GM18511 (cell line): ENCODE results near the gene UTP14C.
"Not testable (repeated sequence)": the region's sequence is repeated elsewhere in the genome, so short reads cannot be mapped to it uniquely, and the experiment has no call there.

Experiments
- ATAC-seq: cut with Tn5 transposase; IDR thresholded peaks from one replicate; pipeline ENCODE4 v1.9.1; 2021; ENCODE audit warnings: mild to moderate bottlenecking, moderate library complexity; ENCODE audit not compliant: unreplicated experiment

The UTP14C gene

DNA sequence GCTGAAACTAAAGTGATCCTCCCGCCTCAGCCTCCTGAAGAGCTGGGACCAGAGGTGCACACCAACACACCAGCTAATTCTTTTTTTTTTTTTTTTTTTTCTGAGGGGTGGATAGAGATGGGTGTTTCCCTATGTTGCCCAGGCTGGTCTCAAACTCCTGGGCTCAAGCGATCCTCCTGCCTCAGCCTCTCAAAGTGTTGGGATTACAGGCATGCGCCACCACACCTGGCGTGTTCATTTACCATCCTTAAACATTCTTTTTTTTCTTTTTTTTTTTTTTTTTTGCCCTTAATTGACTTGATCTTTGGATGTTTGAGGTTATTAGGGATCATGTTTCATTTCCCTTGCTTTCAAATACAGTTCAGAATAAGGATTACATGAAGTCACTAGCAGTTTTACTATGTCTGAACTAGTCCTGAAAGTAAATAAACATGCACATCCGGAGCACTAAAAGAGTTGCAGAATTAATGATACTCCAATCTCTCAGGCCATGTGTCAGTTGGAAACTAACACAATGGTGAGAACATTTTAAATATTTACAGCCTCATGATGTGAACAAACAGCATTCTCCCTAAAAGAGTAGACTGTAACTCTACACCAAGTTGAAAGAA is 10.2 kb downstream of the UTP14C start:
- ATAC-seq = no peak

DNA sequence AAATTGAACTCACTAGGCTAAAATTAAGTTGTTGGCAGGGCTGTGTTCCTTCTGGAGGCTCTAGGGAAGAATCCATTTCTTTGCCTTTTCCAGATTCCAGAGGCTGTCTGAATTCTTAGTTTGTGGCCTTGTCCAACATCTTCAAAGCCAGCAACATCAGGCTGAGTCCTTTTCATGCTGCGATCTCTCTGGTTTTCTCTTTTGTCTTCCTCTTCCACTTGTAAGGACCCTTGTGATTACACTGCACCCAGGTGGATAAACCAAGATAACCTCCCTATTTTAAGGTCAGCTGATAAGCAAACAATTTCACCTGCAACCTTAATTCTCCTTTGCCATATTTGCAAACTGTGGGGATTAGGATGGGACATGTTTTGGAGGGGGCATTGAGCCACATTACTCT is 11.5 kb downstream of the UTP14C start:
- ATAC-seq = no peak

DNA sequence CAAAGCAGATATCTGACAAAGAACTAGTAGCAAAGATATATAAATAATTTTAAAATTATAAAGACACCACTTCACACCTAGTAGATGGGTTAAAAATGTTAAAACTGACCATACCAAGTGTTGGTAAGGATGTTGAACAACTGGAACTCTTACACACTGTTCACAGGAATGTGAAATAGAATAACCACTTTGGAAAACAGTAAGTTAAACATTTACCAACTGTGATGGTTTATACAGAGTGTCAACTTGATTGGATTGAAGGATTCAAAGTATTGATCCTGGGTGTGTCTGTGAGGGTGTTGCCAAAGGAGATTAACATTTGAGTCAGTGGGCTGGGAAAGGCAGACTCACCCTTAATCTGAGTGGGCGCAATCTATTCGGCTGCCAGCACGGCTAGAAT is 19.2 kb downstream of the UTP14C start:
- ATAC-seq = no peak

DNA sequence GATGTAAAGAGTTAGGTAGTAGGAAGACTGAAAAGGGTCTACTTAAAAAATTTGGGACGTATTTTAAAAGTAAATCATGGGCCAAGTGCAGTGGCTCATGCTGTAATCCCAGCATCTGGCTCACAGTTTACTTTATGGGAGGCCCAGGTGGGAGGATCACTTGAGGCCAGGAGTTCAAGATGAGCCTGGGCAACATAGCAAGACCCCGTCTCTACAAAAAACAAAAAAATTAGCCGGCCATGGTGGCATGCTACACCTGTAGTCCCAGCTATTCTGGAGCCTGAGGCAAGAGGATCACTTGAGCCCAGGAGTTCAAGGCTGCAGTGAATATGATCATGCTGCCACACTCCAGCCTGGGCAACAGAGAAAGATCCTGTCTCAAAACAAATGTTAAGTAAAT is 23.0 kb downstream of the UTP14C start:
- ATAC-seq = no peak

DNA sequence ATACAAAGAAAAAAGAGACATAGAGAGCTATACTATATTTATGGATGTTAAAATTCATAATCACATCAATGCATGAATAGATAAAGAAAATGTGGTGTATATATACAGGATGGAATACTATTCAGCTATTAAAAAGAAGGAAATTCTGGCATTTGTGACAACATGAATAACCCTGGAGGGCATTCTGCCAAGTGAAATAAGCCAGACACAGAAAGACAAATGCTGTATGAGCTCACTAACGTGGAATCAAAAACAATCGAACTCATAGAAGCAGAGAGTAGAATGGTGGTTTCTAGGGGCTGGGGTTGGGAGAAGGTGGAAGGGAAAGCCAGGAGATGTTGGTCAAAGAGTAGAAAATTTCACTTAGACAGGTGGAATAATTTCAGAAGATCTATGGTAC is 24.0 kb downstream of the UTP14C start:
- ATAC-seq = no peak

DNA sequence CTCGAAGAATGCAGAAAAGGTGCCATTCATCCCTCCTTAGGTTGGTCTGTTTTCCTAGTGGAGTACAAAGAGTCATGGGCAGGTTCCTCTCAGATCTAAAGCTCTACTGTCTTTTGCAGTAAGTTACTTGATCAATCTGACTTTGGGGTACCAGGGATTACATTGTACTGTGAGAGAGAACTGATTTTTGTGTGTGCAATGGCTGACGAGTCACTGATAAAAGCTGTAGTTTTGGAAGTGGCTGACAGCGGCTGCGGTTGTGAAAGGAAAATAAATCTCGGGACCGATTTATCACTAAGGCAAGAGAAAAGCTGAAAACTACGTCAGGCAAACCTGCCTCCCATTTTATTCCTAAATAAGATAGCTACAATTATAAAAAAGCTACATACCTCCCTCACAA is 26.9 kb downstream of the UTP14C start:
- ATAC-seq = no peak

DNA sequence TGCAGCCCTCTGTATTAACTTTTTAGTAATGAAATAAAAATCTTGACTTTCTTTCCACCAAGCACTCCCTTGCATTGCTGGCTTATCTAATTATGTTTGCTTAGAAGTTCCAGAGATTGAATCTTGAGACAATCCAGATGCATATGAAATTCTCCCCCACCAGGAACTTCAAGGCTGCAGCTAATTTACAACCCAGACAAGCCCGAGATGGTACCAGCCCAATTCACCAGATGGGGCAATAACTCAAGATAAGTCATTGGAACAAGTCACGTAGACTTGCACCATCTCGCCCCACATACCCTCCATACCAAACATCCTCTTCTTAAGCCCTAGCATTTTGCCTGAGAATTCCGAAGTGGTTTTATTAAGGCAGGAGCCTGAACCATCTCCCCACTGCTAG is 29.0 kb downstream of the UTP14C start:
- no peak for ATAC-seq

DNA sequence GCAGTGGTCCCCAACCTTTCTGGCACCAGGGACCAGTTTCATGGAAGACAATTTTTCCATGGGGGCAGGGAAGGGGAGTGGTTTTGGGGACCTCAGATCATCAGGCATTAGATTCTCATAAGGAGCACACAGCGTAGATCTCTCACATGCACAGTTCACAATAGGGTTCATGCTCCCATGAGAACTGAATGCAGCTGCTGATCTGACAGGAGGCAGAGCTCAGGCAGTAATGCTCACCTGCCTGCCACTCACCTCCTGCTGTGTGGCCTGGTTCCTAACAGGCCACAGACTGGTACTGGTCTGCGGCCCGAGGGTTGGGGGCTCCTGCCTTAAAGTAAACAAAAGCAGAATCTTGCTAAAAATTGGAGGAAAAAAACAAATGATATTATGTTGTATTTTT is 36.6 kb downstream of the UTP14C start:
- ATAC-seq = not testable (repeated sequence)

DNA sequence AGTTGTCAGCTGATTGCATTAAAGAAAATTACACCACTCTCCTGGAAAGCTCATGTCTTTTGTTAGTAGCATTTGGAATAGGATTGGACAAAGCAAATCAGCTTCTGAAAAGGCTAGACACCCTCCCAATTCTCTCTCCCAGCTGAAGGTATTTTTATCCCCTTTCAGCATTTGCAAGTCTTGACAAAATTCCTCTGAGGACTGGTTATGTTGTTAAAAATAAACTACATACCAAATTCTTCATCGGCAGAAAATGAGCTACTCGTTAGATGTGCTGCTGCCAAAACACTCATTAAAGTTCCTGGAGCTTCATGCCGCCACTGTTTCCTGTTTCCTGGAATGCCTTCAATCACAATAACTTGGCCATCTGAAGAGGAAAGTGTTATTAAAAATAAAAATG is 37.1 kb downstream of the UTP14C start:
- ATAC-seq = no peak

DNA sequence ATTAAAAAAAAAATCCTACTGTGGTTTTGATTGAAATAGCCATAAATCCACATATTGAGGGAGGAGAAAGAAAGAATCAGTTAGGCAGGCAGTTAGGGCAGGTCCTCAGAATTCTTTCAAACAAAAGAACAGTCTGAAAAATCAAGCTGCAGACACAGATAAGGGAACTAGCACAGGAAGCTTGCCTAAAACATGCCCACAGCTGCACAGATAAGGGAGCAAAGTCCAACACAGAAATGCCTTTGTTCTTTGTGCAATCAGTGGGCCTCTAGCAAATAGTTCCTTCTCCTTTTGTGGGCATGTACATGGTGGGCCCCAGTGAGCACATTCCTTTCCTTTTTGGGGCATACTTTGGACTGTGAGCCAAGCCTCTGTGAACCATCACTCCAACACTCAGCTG is 42.7 kb downstream of the UTP14C start:
- no peak for ATAC-seq

DNA sequence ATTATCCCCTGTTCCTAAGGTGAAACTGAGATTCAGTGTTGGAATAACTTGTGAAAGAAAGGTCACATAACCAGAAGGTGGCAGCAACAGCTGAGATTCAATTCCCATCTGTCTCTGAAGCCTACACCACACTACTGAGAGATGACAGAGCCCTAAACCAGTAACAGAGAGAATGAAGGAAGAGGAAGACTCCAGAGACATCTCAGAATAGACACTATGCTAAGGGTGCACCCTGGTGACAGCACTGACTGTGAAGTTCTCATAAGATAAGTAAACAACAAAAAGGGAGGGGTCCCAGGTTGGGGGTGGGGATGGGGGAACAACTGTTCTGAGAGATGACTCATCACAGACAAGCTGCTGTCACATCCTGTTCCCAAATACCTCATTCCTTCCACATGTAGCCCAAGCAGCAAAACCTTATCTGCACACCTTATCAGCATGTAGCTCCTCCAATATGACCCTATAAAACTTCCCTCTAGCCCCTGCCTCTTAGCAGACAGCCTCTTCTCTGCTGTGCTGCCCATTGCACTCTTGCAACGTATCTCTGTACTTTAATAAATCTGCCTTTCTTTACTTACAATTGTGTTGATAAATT is 46.5 kb downstream of the UTP14C start:
- ATAC-seq = no peak
